CD4-positive, alpha-beta memory T cell (primary cell): Measurements from ENCODE around the gene GLE1. TPM values are rescaled to one million over a fixed set of nuclear protein-coding genes. Genes with fewer than 3 reads are reported as not detected.
"Not testable (repeated sequence)": the region's sequence is repeated elsewhere in the genome, so short reads cannot be mapped to it uniquely, and the experiment has no call there.

Source experiments
- CTCF ChIA-PET: fragments of 350-600 bp; sonication (Branson Sonifier 250); formaldehyde crosslinking; loops from one replicate; lab custom pipeline; 2021; ENCODE audit warnings: inconsistent platforms; ENCODE audit not compliant: partially characterized antibody; lab: Charles Lee
- POLR2A ChIA-PET: fragments of 350-600 bp; sonication (Branson Sonifier 250); formaldehyde crosslinking; loops from one replicate; lab custom pipeline; 2021; ENCODE audit not compliant: partially characterized antibody; lab: Charles Lee
- DNase-seq, 5 donors: peaks; one replicate each; pipeline versions ENCODE4 v3.0.0 to v3.0.0-alpha.2; 2020 to 2022; ENCODE audit warnings: mixed read lengths in 1 of 5
- H3K27ac ChIP-seq: one replicate; pipeline ENCODE4 v1.7.0; 2013; ENCODE audit warnings: low read depth, low read length
- H3K27me3 ChIP-seq: 2 replicates; pipeline ENCODE4 v1.7.0; 2013; ENCODE audit warnings: mild to moderate bottlenecking, low read length, moderate library complexity; ENCODE audit not compliant: insufficient read depth
- H3K36me3 ChIP-seq: 2 replicates; pipeline ENCODE4 v1.7.0; 2013; ENCODE audit warnings: mild to moderate bottlenecking, low read length, moderate library complexity; ENCODE audit not compliant: insufficient read depth
- H3K4me1 ChIP-seq: 2 replicates; pipeline ENCODE4 v1.7.0; 2013; ENCODE audit warnings: mild to moderate bottlenecking, low read length, moderate library complexity; ENCODE audit not compliant: insufficient read depth
- H3K4me3 ChIP-seq, 2 donors: one replicate each; pipeline ENCODE4 v1.7.0; 2013; ENCODE audit warnings: low read length in 2 of 2, mild to moderate bottlenecking in 1 of 2
- H3K9me3 ChIP-seq, 2 donors: one replicate each; pipeline ENCODE4 v1.7.0; 2013; ENCODE audit warnings: low read length in 2 of 2, control low read depth in 1 of 2; ENCODE audit not compliant: control insufficient read depth in 1 of 2
- H3K27ac Mint-ChIP-seq, 7 donors: one replicate each; pipeline ENCODE4 v1.8.0; 2020 to 2021; ENCODE audit warnings: mixed read lengths in 7 of 7, mild to moderate bottlenecking in 6 of 7, inconsistent platforms in 3 of 7, moderate library complexity in 3 of 7
- H3K27me3 Mint-ChIP-seq, 2 donors: one replicate each; pipeline ENCODE4 v1.8.0; 2020 to 2021; ENCODE audit warnings: mixed read lengths in 2 of 2
- H3K36me3 Mint-ChIP-seq, 2 donors: one replicate each; pipeline ENCODE4 v1.8.0; 2020 to 2021; ENCODE audit warnings: mixed read lengths in 2 of 2, inconsistent platforms in 1 of 2, mild to moderate bottlenecking in 1 of 2
- H3K4me1 Mint-ChIP-seq, 4 donors: one replicate each; pipeline ENCODE4 v1.8.0; 2020 to 2021; ENCODE audit warnings: mixed read lengths in 4 of 4, mild to moderate bottlenecking in 1 of 4
- H3K4me3 Mint-ChIP-seq, 8 donors: one replicate each; pipeline ENCODE4 v1.8.0; 2020 to 2021; ENCODE audit warnings: mixed read lengths in 8 of 8, mild to moderate bottlenecking in 7 of 8, moderate library complexity in 6 of 8, inconsistent platforms in 3 of 8
- H3K9me3 Mint-ChIP-seq, 8 donors: one replicate each; pipeline ENCODE4 v1.8.0; 2020 to 2021; ENCODE audit warnings: mixed read lengths in 8 of 8, mild to moderate bottlenecking in 5 of 8, inconsistent platforms in 3 of 8, moderate library complexity in 1 of 8
- intact Hi-C: fragments of 100-400 bp; cut with micrococcal nuclease; formaldehyde crosslinking; loops from one replicate; pipeline ENCODE4 v1.15.1; 2023
- polyA plus RNA-seq, 2 donors: library from polyadenylated mRNA; unstranded; fragments of 300-500 nt; fragmentation: Illumina TruSeq; gene quantifications; one replicate each; pipeline ENCODE4 v1.2.3, GENCODE V29; 2021
- total RNA-seq, 2 experiments: library from RNA; stranded (reverse); gene quantifications; one replicate each; pipeline ENCODE4 v1.2.3, GENCODE V29; 2021

Gene GLE1
- total and polyA plus RNA-seq, 4 experiments from 2014 or later: 22.4 to 32.2 (median 31.2) TPM

GRCh38 chr9:128505906-128506305, 1.4 kb downstream of the GLE1 start:
- not testable (repeated sequence) for DNase-seq, H3K9me3 Mint-ChIP-seq, H3K4me3 ChIP-seq, H3K27me3 Mint-ChIP-seq, H3K27me3 ChIP-seq, H3K9me3 ChIP-seq, H3K27ac ChIP-seq
- ChIA-PET CTCF (interaction anchor here (1.1 to 1.4 kb wide), 2 partner anchors 8 to 67 kb away, joined by 3 to 4 read pairs; no protein-coding TSS in a partner anchor), POLR2A (interaction anchor here (0.6 to 3.3 kb wide), 8 partner anchors 12 to 1716 kb away, joined by 3 to 59 read pairs (median 3); partner anchors contain the start of genes NTMT1, ODF2, SPOUT1 and SPTAN1)
- Mint-ChIP-seq H3K4me3 (peak overlapping the region in 6 of 8 donors; percentile 26 to 100 (median 97)), H3K36me3 (peaks cover 12 to 29% of the 10 kb centered on the region in 2 donors), H3K4me1 (peaks cover 13 to 45% (median 25%) of the 10 kb centered on the region in 4 donors), H3K27ac (peak overlapping the region in 2 of 7 donors; percentile 77 to 81)
- intact Hi-C loops: loop anchor here (10.0 kb wide), 1 partner anchor 141 kb away; no protein-coding TSS in a partner anchor
- Histone ChIP-seq H3K4me1 (peaks cover 21% of the 10 kb centered on the region), H3K36me3 (peaks cover 17% of the 10 kb centered on the region)

DNA sequence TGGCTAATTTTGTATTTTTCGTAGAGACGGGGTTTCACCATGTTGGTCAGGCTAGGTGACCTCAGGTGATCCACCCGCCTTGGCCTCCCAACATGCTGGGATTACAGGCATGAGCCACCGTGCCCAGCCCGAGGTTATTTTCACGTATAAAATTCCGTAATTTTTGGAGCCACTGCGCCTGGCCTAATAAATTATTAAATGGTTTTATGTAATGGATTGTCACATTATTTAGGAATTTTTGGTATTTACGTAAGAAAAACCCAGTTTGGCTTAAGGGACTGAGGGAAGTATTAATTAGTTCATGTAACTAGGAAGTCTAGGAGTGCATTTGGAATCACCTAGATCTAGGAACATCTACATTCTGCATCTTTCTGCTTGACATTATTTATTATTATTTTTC, 8.3 kb downstream of the GLE1 start:
- H3K4me3 Mint-ChIP-seq: no peak overlapping the region
- peaks cover 9% of the 10 kb centered on the region for H3K4me1 ChIP-seq
- H3K27me3 ChIP-seq: no peaks in the 10 kb centered on the region
- no peak for DNase-seq
- H3K9me3 ChIP-seq: no peaks in the 10 kb centered on the region
- CTCF ChIA-PET: interaction anchor here (1.3 kb wide), 1 partner anchor 8 kb away, joined by 3 read pairs; no protein-coding TSS in a partner anchor
- no peak overlapping the region for H3K27ac ChIP-seq
- POLR2A ChIA-PET: interaction anchor here (0.9 to 1.5 kb wide), 2 partner anchors 40 kb away, joined by 3 to 5 read pairs; partner anchors contain the start of gene SPTAN1
- H3K4me1 Mint-ChIP-seq: peaks cover 10 to 25% (median 17%) of the 10 kb centered on the region in 4 donors
- H3K36me3 ChIP-seq: peaks cover 28% of the 10 kb centered on the region
- no peaks in the 10 kb centered on the region for H3K27me3 Mint-ChIP-seq
- intact Hi-C loops: no loop called here
- peaks cover 36 to 52% of the 10 kb centered on the region in 2 donors for H3K36me3 Mint-ChIP-seq
- no peak overlapping the region for H3K4me3 ChIP-seq
- H3K27ac Mint-ChIP-seq: no peak overlapping the region
- no peaks in the 10 kb centered on the region for H3K9me3 Mint-ChIP-seq

DNA sequence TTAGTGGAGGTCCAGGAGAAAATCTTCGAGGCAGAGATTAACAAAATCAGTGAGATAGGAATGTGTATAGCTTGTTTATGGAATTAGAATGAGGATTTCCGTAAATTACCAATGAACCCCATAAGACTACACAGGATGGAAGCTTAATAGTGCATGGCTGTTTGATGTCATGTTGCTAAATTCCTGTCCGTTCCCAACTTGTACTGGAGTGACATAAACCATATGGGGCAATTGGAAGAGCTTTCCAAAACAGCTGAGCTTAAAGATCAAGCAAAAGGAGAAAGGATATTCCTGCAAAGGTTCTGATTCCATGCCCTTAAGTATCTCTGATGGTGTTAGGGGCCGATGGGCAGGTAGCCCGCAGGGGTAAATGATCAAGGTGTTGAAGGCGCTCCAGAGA, 17.4 kb downstream of the GLE1 start:
- Mint-ChIP-seq H3K9me3 (peaks cover 0 to 3% (median 0%) of the 10 kb centered on the region in 8 donors), H3K36me3 (peaks cover 61 to 62% of the 10 kb centered on the region in 2 donors), H3K4me3 (no peak overlapping the region), H3K4me1 (peaks cover 0 to 8% (median 4%) of the 10 kb centered on the region in 4 donors), H3K27me3 (no peaks in the 10 kb centered on the region), H3K27ac (peak overlapping the region in 1 of 7 donors; percentile 17)
- ChIA-PET POLR2A (no interaction called here), CTCF (no interaction called here)
- intact Hi-C loops: no loop called here
- Histone ChIP-seq H3K27ac (no peak overlapping the region), H3K4me3 (no peak overlapping the region), H3K9me3 (no peaks in the 10 kb centered on the region), H3K4me1 (no peaks in the 10 kb centered on the region), H3K36me3 (peaks cover 62% of the 10 kb centered on the region), H3K27me3 (no peaks in the 10 kb centered on the region)
- no peak for DNase-seq

DNA sequence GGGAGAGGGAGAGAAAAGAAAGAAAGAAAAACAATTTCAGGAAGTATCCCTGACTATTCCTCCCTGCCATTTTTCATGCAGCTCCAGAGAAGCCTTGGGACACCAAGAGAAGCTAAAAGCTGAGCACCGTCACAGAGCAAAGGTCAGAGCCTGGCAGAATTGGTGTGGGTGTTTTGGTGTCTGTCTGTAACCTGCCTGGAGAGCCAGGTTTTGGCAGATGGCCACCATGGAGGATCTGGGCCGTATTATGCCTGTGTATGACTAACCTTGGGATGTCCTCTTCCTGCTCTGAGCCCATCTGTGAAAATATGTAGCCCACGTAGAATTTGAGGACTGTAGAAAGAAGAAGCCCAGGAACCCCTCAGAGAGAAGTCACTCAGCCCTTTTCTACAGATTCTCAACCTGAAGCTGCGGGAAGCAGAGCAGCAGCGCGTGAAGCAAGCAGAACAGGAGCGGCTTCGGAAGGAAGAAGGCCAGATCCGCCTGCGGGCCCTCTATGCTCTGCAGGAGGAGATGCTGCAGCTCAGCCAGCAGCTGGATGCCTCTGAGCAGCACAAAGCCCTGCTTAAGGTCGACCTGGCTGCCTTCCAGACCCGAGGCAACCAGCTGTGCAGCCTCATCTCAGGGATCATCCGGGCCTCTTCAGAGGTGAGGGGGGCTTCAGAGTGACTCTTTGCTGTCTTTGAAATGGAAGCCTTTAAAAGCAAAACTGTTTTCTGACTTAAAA, 18.8 kb downstream of the GLE1 start:
- Histone ChIP-seq H3K27me3 (no peaks in the 10 kb centered on the region), H3K4me1 (no peaks in the 10 kb centered on the region), H3K27ac (no peak overlapping the region), H3K36me3 (peaks cover 58% of the 10 kb centered on the region), H3K4me3 (no peak overlapping the region), H3K9me3 (no peaks in the 10 kb centered on the region)
- Mint-ChIP-seq H3K4me1 (peaks cover 0 to 4% (median 2%) of the 10 kb centered on the region in 4 donors), H3K27me3 (no peaks in the 10 kb centered on the region), H3K4me3 (no peak overlapping the region), H3K9me3 (peaks cover 0 to 3% (median 0%) of the 10 kb centered on the region in 8 donors), H3K36me3 (peaks cover 52 to 58% of the 10 kb centered on the region in 2 donors), H3K27ac (peak overlapping the region in 3 of 7 donors; percentile 22 to 73 (median 42))
- ChIA-PET POLR2A (no interaction called here), CTCF (no interaction called here)
- DNase-seq: no peak
- intact Hi-C loops: no loop called here

DNA sequence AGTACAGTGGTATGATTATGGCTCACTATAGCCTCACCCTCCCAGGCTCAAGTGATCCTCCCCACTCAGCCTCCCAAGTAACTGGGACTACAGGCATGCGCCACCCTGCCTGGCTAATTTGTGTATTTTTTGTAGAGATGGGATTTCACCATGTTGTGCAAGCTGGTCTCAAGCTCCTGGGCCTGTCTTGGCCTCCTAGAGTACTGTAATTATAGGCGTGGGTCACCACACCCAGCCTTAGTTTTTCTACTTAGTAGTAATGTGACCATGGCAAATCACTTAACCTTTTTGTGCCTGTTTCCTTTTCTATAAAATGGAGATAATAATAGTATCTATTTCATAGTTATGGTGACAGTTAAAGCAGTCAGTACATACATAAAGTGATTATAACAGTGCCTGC, 22.2 kb downstream of the GLE1 start:
- no peaks in the 10 kb centered on the region for H3K9me3 Mint-ChIP-seq

DNA sequence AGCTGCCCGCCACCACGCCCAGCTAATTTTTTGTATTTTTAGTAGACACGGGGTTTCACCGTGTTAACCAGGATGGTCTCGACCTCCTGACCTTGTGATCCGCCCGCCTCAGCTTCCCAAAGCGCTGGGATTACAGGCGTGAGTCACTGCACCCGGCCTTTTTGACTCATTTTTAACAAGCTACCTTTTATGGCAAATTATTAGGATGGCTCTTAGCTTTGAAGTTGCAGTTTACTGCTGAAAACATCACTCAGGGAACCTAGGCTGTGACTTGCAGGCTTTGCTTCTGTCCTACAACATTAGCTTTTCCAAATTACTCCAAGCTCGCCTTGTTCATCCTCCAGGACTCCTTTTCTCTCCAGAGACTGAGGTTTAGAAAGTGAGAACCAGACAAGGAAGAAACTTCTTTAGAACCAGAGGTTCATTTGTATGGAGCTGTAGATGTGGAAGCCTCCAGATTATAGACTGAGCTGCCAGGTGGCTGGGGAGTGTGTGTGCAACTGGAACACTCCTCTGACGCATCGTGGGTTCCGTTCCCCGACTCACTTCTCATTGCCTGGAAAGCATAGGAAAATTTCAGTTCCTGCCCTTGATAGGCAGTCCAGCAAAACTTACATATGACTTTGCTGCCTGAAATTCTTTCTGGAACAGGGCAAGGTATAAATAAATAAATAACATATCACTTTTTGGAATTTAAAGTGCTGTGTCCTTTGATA, 24.1 kb downstream of the GLE1 start:
- ChIA-PET CTCF (no interaction called here), POLR2A (interaction anchor here (0.6 kb wide), 1 partner anchor 11 kb away, joined by 3 read pairs; no protein-coding TSS in a partner anchor)
- H3K27ac Mint-ChIP-seq: no peak overlapping the region
- peaks cover 0 to 3% (median 0%) of the 10 kb centered on the region in 4 donors for H3K4me1 Mint-ChIP-seq
- H3K36me3 ChIP-seq: peaks cover 63% of the 10 kb centered on the region
- no peaks in the 10 kb centered on the region for H3K27me3 Mint-ChIP-seq
- H3K27me3 ChIP-seq: no peaks in the 10 kb centered on the region
- no peak overlapping the region for H3K4me3 Mint-ChIP-seq
- H3K9me3 Mint-ChIP-seq: no peaks in the 10 kb centered on the region
- no peaks in the 10 kb centered on the region for H3K9me3 ChIP-seq
- no peaks in the 10 kb centered on the region for H3K4me1 ChIP-seq
- DNase-seq: no peak
- H3K4me3 ChIP-seq: no peak overlapping the region
- peaks cover 40 to 54% of the 10 kb centered on the region in 2 donors for H3K36me3 Mint-ChIP-seq
- H3K27ac ChIP-seq: no peak overlapping the region
- intact Hi-C loops: no loop called here

More for the DNA sequence above, 22.2 kb downstream of the GLE1 start:
- intact Hi-C loops: no loop called here
- Histone ChIP-seq H3K4me1 (no peaks in the 10 kb centered on the region), H3K4me3 (no peak overlapping the region), H3K9me3 (no peaks in the 10 kb centered on the region), H3K27me3 (no peaks in the 10 kb centered on the region), H3K27ac (no peak overlapping the region), H3K36me3 (peaks cover 65% of the 10 kb centered on the region)
- ChIA-PET CTCF (no interaction called here), POLR2A (interaction anchor here (1.3 kb wide), 1 partner anchor 26 kb away, joined by 3 read pairs; no protein-coding TSS in a partner anchor)
- Mint-ChIP-seq H3K27ac (peak overlapping the region in 1 of 7 donors; percentile 70), H3K27me3 (no peaks in the 10 kb centered on the region), H3K36me3 (peaks cover 42 to 55% of the 10 kb centered on the region in 2 donors), H3K4me3 (no peak overlapping the region), H3K4me1 (peaks cover 0 to 5% (median 0%) of the 10 kb centered on the region in 4 donors)
- no peak for DNase-seq

GRCh38 chr9:128529191-128529590, 24.7 kb downstream of the GLE1 start:
- ChIA-PET POLR2A (interaction anchor here (0.6 kb wide), 1 partner anchor 11 kb away, joined by 3 read pairs; no protein-coding TSS in a partner anchor), CTCF (no interaction called here)
- intact Hi-C loops: no loop called here
- Mint-ChIP-seq H3K4me1 (peaks cover 0 to 3% (median 0%) of the 10 kb centered on the region in 4 donors), H3K9me3 (no peaks in the 10 kb centered on the region), H3K4me3 (no peak overlapping the region), H3K27me3 (no peaks in the 10 kb centered on the region), H3K36me3 (peaks cover 41 to 58% of the 10 kb centered on the region in 2 donors), H3K27ac (peak overlapping the region in 1 of 7 donors; percentile 55)
- Histone ChIP-seq H3K27me3 (no peaks in the 10 kb centered on the region), H3K4me1 (no peaks in the 10 kb centered on the region), H3K4me3 (no peak overlapping the region), H3K9me3 (no peaks in the 10 kb centered on the region), H3K36me3 (peaks cover 63% of the 10 kb centered on the region), H3K27ac (no peak overlapping the region)
- no peak for DNase-seq
